ENCODE measurements around the gene MRM2.

The MRM2 gene

DNA sequence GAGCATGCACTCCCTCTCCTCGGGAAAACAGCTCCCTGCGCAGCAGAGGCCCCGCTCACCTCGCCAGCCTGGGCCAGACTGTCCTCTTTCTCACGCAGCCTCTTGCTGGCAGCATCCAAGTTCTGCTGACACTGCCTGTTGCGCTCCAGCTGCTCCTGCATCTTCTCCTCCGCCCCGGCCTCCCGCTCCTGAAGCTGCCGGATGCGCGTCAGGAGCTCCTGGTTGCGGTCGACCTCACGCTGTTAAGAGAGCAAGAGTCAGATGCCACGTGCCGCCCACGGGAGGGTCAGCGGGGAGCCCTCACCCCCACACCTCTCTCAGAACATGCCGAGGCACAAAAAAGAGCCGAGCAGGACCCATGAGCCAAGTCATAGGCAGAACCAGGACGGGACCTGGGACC is 19.5 kb downstream of the MRM2 start:
- TF ChIP-seq, protein P1, sequence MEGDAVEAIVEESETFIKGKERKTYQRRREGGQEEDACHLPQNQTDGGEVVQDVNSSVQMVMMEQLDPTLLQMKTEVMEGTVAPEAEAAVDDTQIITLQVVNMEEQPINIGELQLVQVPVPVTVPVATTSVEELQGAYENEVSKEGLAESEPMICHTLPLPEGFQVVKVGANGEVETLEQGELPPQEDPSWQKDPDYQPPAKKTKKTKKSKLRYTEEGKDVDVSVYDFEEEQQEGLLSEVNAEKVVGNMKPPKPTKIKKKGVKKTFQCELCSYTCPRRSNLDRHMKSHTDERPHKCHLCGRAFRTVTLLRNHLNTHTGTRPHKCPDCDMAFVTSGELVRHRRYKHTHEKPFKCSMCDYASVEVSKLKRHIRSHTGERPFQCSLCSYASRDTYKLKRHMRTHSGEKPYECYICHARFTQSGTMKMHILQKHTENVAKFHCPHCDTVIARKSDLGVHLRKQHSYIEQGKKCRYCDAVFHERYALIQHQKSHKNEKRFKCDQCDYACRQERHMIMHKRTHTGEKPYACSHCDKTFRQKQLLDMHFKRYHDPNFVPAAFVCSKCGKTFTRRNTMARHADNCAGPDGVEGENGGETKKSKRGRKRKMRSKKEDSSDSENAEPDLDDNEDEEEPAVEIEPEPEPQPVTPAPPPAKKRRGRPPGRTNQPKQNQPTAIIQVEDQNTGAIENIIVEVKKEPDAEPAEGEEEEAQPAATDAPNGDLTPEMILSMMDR (IDR thresholded peaks at IDR 0.05), result no peak
- no peak overlapping the region for H3K4me3 ChIP-seq
- no peak overlapping the region for H3K27ac ChIP-seq
- no peak for DNase-seq (ENCODE audit: low spot score)

- Histone ChIP-seq H3K27ac (no peak overlapping the region), H3K4me3 (no peak overlapping the region)
- no peak for DNase-seq (ENCODE audit: low spot score)
- TF ChIP-seq, protein P1 (IDR thresholded peaks at IDR 0.05), result no peak
These were observed 21.1 kb downstream of the MRM2 start for GRCh38 chr7:2220954-2221353.

- no peak for DNase-seq (ENCODE audit: low spot score)
These were observed 21.5 kb downstream of the MRM2 start for GRCh38 chr7:2220506-2220905.

GRCh38 chr7:2220030-2220429 is 22.0 kb downstream of the MRM2 start:
- TF ChIP-seq, protein P1 (IDR thresholded peaks at IDR 0.05), result no peak
- H3K27ac ChIP-seq, result no peak overlapping the region
- H3K4me3 ChIP-seq, result no peak overlapping the region
- DNase-seq (ENCODE audit: low spot score), result no peak

More at GRCh38 chr7:2220506-2220905, 21.5 kb downstream of the MRM2 start:
- Histone ChIP-seq H3K4me3 (no peak overlapping the region), H3K27ac (no peak overlapping the region)
- TF ChIP-seq, protein P1 (IDR thresholded peaks at IDR 0.05), result no peak

GRCh38 chr7:2219606-2220005 is 22.4 kb downstream of the MRM2 start:
- TF ChIP-seq, protein P1 (IDR thresholded peaks at IDR 0.05), result no peak
- Histone ChIP-seq H3K4me3 (no peak overlapping the region), H3K27ac (no peak overlapping the region)
- DNase-seq (ENCODE audit: low spot score), result no peak

- H3K4me3 ChIP-seq, result no peak overlapping the region
- H3K27ac ChIP-seq, result no peak overlapping the region
- DNase-seq (ENCODE audit: low spot score), result no peak
- TF ChIP-seq, protein P1 (IDR thresholded peaks at IDR 0.05), result no peak
These were observed 22.9 kb downstream of the MRM2 start for GRCh38 chr7:2219136-2219535.

DNA sequence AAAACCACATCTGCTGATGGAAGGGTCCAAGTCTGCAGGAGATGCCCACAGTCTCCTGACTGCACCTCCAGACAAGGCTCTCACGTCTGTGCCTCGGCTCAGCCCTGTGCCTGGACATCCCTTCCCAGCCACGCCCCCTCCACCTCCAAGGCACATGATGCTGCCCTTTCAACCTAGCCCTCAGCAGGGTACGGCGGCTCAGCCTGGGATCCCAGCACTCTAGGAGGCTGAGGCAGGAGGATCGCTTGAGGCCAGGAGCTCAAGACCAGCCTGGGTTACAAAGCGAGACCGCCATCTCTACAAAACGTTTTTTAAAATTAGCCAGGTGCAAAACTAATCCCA is 23.6 kb downstream of the MRM2 start:
- H3K4me3 ChIP-seq, result no peak overlapping the region
- TF ChIP-seq, protein P1 (IDR thresholded peaks at IDR 0.05), result no peak
- no peak for DNase-seq (ENCODE audit: low spot score)
- no peak overlapping the region for H3K27ac ChIP-seq

Measured in coronary artery (tissue), 2 donors.